SK-N-SH (cell line): ENCODE results near the gene SRF. TPM values are rescaled to one million over a fixed set of nuclear protein-coding genes. Genes with fewer than 3 reads are reported as not detected.

Experiments
- CTCF ChIA-PET: fragments of 300-600, 350-600 bp; formaldehyde crosslinking; extraction: SDS; loops from one replicate; lab custom pipeline; 2021; lab: Yijun Ruan, JAX
- POLR2A ChIA-PET: fragments of 350-600 bp; sonication (Branson Sonifier 250); formaldehyde crosslinking; extraction: SDS; loops from one replicate; lab custom pipeline; 2020; ENCODE audit warnings: antibody characterized with exemption, inconsistent platforms; lab: Yijun Ruan, JAX
- DNase-seq: peaks from one replicate; pipeline ENCODE4 v3.0.0; 2012
- H2AFZ ChIP-seq: fragments of 200-600 bp; sonication (generic); 2 replicates; pipeline ENCODE4 v1.8.1; 2016; ENCODE audit warnings: antibody characterized with exemption, mild to moderate bottlenecking, low read depth
- H3F3A ChIP-seq: fragments of 200-600 bp; sonication (generic); replicated peaks from 2 replicates; pipeline ENCODE3; 2016; ENCODE audit warnings: antibody characterized with exemption, mild to moderate bottlenecking; ENCODE audit not compliant: insufficient read depth
- H3K27ac ChIP-seq, 2 experiments: fragments of 200-500 bp in 1 of 2; fragments of 200-600 bp in 1 of 2; sonication (Bioruptor generic) in 1 of 2; sonication (generic), shearing (Covaris generic) in 1 of 2; 2 replicates each; pipeline versions ENCODE4 v1.5.1 to v1.6.1; 2014 to 2016; ENCODE audit warnings: low read depth in 2 of 2, inconsistent platforms in 1 of 2, low read length in 1 of 2, mild to moderate bottlenecking in 1 of 2, mixed read lengths in 1 of 2
- H3K27me3 ChIP-seq: fragments of 200-600 bp; sonication (generic), shearing (Covaris generic); 2 replicates; pipeline ENCODE4 v1.6.1; 2016; ENCODE audit warnings: mixed run types; ENCODE audit not compliant: insufficient read depth
- H3K36me3 ChIP-seq, 2 experiments: fragments of 200-500 bp in 1 of 2; fragments of 200-600 bp in 1 of 2; sonication (Bioruptor generic) in 1 of 2; sonication (generic) in 1 of 2; replicated peaks in 1 of 2; 2 replicates each; pipeline versions ENCODE3 to v1.5.1; 2014 to 2016; ENCODE audit warnings: low read length in 1 of 2, mild to moderate bottlenecking in 1 of 2; ENCODE audit not compliant: insufficient read depth in 2 of 2, control insufficient read depth in 1 of 2
- H3K4me1 ChIP-seq, 2 experiments: fragments of 200-500 bp in 1 of 2; fragments of 200-600 bp in 1 of 2; sonication (Bioruptor generic) in 1 of 2; sonication (generic), shearing (Covaris generic) in 1 of 2; 2 replicates each; pipeline versions ENCODE4 v1.5.1 to v1.6.1; 2014 to 2016; ENCODE audit warnings: low read depth in 1 of 2, low read length in 1 of 2, mixed run types in 1 of 2; ENCODE audit not compliant: insufficient read depth in 2 of 2, control insufficient read depth in 1 of 2
- H3K4me2 ChIP-seq: fragments of 200-600 bp; sonication (generic), shearing (Covaris generic); 2 replicates; pipeline ENCODE4 v1.6.1; 2017; ENCODE audit warnings: mixed run types
- H3K4me3 ChIP-seq, 2 experiments: fragments of 200-500 bp in 1 of 2; fragments of 200-600 bp in 1 of 2; sonication (Bioruptor generic) in 1 of 2; sonication (generic), shearing (Covaris generic) in 1 of 2; 2 replicates each; pipeline versions ENCODE4 v1.5.1 to v1.8.1; 2014 to 2016; ENCODE audit warnings: low read depth in 2 of 2, inconsistent platforms in 1 of 2, low read length in 1 of 2, mild to moderate bottlenecking in 1 of 2, mixed read lengths in 1 of 2, moderate library complexity in 1 of 2
- H3K79me2 ChIP-seq: fragments of 200-600 bp; sonication (generic); 2 replicates; pipeline ENCODE4 v1.8.1; 2017; ENCODE audit warnings: mild to moderate bottlenecking; ENCODE audit not compliant: insufficient read depth
- H3K9ac ChIP-seq: fragments of 200-600 bp; sonication (generic); 2 replicates; pipeline ENCODE4 v1.6.1; 2017; ENCODE audit warnings: mixed run types
- H3K9me2 ChIP-seq: fragments of 200-600 bp; sonication (generic); 2 replicates; pipeline ENCODE4 v1.6.1; 2017; ENCODE audit warnings: mixed run types
- H3K9me3 ChIP-seq: fragments of 200-600 bp; sonication (generic); 2 replicates; pipeline ENCODE4 v1.6.1; 2017; ENCODE audit warnings: mixed run types, mild to moderate bottlenecking, moderate library complexity
- H4K20me1 ChIP-seq: fragments of 200-600 bp; sonication (generic); 2 replicates; pipeline ENCODE4 v1.6.1; 2017; ENCODE audit warnings: mild to moderate bottlenecking, mixed run types; ENCODE audit not compliant: insufficient read depth
- EZH2phosphoT487 ChIP-seq: fragments of 200-600 bp; sonication (generic); IDR thresholded peaks from 2 replicates; pipeline ENCODE4 v1.6.1; 2017; ENCODE audit warnings: low read depth, mixed run types, mild to moderate bottlenecking, antibody characterized with exemption, moderate library complexity, borderline replicate concordance
- FOSL2 ChIP-seq: IDR thresholded peaks from 2 replicates; pipeline ENCODE4 v1.4.0; 2012; ENCODE audit warnings: low read depth, mild to moderate bottlenecking, moderate library complexity, borderline replicate concordance
- FOXJ3 ChIP-seq: sonication (generic); formaldehyde crosslinking; IDR thresholded peaks from 2 replicates; pipeline ENCODE4 v1.5.1; 2020; ENCODE audit warnings: mild to moderate bottlenecking, missing genetic modification reagents
- GABPA ChIP-seq: IDR thresholded peaks from 2 replicates; pipeline ENCODE4 v1.4.0; 2012; ENCODE audit warnings: low read depth, mild to moderate bottlenecking
- GATA2 ChIP-seq: sonication (generic); formaldehyde crosslinking; IDR thresholded peaks from 2 replicates; pipeline ENCODE4 v1.5.0; 2020; ENCODE audit warnings: mild to moderate bottlenecking, missing genetic modification reagents
- MEF2A ChIP-seq: IDR thresholded peaks from 2 replicates; pipeline ENCODE4 v1.4.0; 2012; ENCODE audit warnings: low read depth, borderline replicate concordance
- NRF1 ChIP-seq: IDR thresholded peaks from 2 replicates; pipeline ENCODE4 v1.6.1; 2012; ENCODE audit warnings: low read depth, mild to moderate bottlenecking, low read length
- PBX3 ChIP-seq: IDR thresholded peaks from 2 replicates; pipeline ENCODE4; 2012
- POLR2AphosphoS5 ChIP-seq: IDR thresholded peaks from 2 replicates; pipeline ENCODE4 v1.6.1; 2012; ENCODE audit warnings: low read depth, low read length
- RAD21 ChIP-seq: IDR thresholded peaks from 2 replicates; pipeline ENCODE4 v1.6.1; 2012; ENCODE audit warnings: mild to moderate bottlenecking, low read length
- RFX5 ChIP-seq: IDR thresholded peaks from 2 replicates; pipeline ENCODE4 v1.6.1; 2012; ENCODE audit warnings: mild to moderate bottlenecking, improper control_type of control experiment, low read length
- RXRA ChIP-seq: IDR thresholded peaks from 2 replicates; pipeline ENCODE4 v1.4.0; 2012; ENCODE audit warnings: low read depth, mild to moderate bottlenecking, borderline replicate concordance
- SIN3A ChIP-seq: IDR thresholded peaks from 2 replicates; pipeline ENCODE4 v1.6.1; 2012; ENCODE audit warnings: low read depth, mild to moderate bottlenecking, low read length, moderate library complexity, borderline replicate concordance
- TAF1 ChIP-seq: IDR thresholded peaks from 2 replicates; pipeline ENCODE4 v1.6.1; 2012; ENCODE audit warnings: low read depth, mild to moderate bottlenecking, low read length, moderate library complexity, borderline replicate concordance
- TEAD4 ChIP-seq: IDR thresholded peaks from 2 replicates; pipeline ENCODE4 v1.4.0; 2012; ENCODE audit warnings: mild to moderate bottlenecking, borderline replicate concordance; ENCODE audit not compliant: insufficient read depth
- WGBS: methylation state at CpG from one replicate; pipeline ENCODE4 v1.1.6; 2017; ENCODE audit warnings: low lambda C conversion rate; 5-methylcytosine and 5-hydroxymethylcytosine counted together
- polyA plus RNA-seq, 3 experiments: library from polyadenylated mRNA; depleted of rRNA; stranded (reverse); fragments of >200 nt; gene quantifications; 2 replicates each; pipeline ENCODE4 v1.2.3, GENCODE V29; 2012
- TF ChIP-seq, protein P1 (sequence below): fragments of 200-600 bp; sonication (generic); IDR thresholded peaks from 2 replicates; pipeline ENCODE4 v1.6.1; 2017; ENCODE audit warnings: antibody characterized with exemption, mild to moderate bottlenecking, moderate library complexity
- TF ChIP-seq, protein P2 (sequence below): fragments of 150-350 bp; IDR thresholded peaks from 2 replicates; pipeline ENCODE4 v1.6.1; 2017; ENCODE audit warnings: antibody characterized with exemption, low read length, low read depth, borderline replicate concordance
- TF ChIP-seq, protein P3 (sequence below): IDR thresholded peaks from 2 replicates; pipeline ENCODE4 v1.4.0; 2012; ENCODE audit warnings: low read depth

Gene SRF
- polyA plus RNA-seq, 1 of the 3 experiments (the other 2 are of a cell fraction) = 31.7 TPM

- no peaks in the 10 kb centered on the region for H3K9me2 ChIP-seq
- no peak overlapping the region for H3K4me3 ChIP-seq
- peaks cover 19 to 51% of the 10 kb centered on the region in 2 experiments for H3K36me3 ChIP-seq
- TF ChIP-seq TEAD4 = no peak
- TF ChIP-seq PBX3 = no peak
- TF ChIP-seq RXRA = no peak
- TF ChIP-seq EZH2phosphoT487 = no peak
- TF ChIP-seq RAD21 = no peak
- TF ChIP-seq RFX5 = no peak
- no peak for TF ChIP-seq GABPA
- TF ChIP-seq, protein P1, sequence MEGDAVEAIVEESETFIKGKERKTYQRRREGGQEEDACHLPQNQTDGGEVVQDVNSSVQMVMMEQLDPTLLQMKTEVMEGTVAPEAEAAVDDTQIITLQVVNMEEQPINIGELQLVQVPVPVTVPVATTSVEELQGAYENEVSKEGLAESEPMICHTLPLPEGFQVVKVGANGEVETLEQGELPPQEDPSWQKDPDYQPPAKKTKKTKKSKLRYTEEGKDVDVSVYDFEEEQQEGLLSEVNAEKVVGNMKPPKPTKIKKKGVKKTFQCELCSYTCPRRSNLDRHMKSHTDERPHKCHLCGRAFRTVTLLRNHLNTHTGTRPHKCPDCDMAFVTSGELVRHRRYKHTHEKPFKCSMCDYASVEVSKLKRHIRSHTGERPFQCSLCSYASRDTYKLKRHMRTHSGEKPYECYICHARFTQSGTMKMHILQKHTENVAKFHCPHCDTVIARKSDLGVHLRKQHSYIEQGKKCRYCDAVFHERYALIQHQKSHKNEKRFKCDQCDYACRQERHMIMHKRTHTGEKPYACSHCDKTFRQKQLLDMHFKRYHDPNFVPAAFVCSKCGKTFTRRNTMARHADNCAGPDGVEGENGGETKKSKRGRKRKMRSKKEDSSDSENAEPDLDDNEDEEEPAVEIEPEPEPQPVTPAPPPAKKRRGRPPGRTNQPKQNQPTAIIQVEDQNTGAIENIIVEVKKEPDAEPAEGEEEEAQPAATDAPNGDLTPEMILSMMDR = no peak
- TF ChIP-seq TAF1 = no peak
- TF ChIP-seq GATA2 (CRISPR knock-in tag) = no peak
- no peak for TF ChIP-seq FOXJ3 (CRISPR knock-in tag)
- TF ChIP-seq MEF2A = no peak
- no peak for TF ChIP-seq FOSL2
- no peak for TF ChIP-seq POLR2AphosphoS5
- TF ChIP-seq, protein P2, sequence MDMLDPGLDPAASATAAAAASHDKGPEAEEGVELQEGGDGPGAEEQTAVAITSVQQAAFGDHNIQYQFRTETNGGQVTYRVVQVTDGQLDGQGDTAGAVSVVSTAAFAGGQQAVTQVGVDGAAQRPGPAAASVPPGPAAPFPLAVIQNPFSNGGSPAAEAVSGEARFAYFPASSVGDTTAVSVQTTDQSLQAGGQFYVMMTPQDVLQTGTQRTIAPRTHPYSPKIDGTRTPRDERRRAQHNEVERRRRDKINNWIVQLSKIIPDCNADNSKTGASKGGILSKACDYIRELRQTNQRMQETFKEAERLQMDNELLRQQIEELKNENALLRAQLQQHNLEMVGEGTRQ = no peak
- TF ChIP-seq NRF1 = no peak
- TF ChIP-seq SIN3A = no peak
- TF ChIP-seq, protein P3, sequence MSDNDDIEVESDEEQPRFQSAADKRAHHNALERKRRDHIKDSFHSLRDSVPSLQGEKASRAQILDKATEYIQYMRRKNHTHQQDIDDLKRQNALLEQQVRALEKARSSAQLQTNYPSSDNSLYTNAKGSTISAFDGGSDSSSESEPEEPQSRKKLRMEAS = no peak
- DNase-seq = no peak
- ChIA-PET CTCF (no interaction called here), POLR2A (no interaction called here)
- H3K4me1 ChIP-seq = peaks cover 23 to 29% of the 10 kb centered on the region in 2 experiments
- H4K20me1 ChIP-seq = peaks cover 12% of the 10 kb centered on the region
- no peaks in the 10 kb centered on the region for H3K27me3 ChIP-seq
- H3K4me2 ChIP-seq = no peak overlapping the region
- 84% methylated on average over 7 of the region's 12 CpGs for WGBS
- peaks cover 14% of the 10 kb centered on the region for H3F3A ChIP-seq
- peaks cover 39% of the 10 kb centered on the region for H3K79me2 ChIP-seq
- no peak overlapping the region for H3K27ac ChIP-seq
- H3K9me3 ChIP-seq = no peaks in the 10 kb centered on the region
- no peak overlapping the region for H2AFZ ChIP-seq
- no peak overlapping the region for H3K9ac ChIP-seq
Measured at GRCh38 chr6:43178150-43178549, 7.1 kb downstream of the SRF start.
